GM12864 (cell line): ENCODE results near the gene EML3.
"Not testable (repeated sequence)": the region's sequence is repeated elsewhere in the genome, so short reads cannot be mapped to it uniquely, and the experiment has no call there.

Experiments
- DNase-seq: peaks from one replicate; pipeline ENCODE4 v3.0.0-alpha.2; 2011; ENCODE audit warnings: low read depth
- H3K4me3 ChIP-seq: 2 replicates; pipeline ENCODE4 v1.5.1; 2011; ENCODE audit warnings: mild to moderate bottlenecking, low read depth, low read length, control low read depth
- TF ChIP-seq, protein P1 (sequence below): IDR thresholded peaks from 2 replicates; pipeline ENCODE4 v1.5.1; 2011; ENCODE audit warnings: low read depth, mild to moderate bottlenecking, moderate library complexity, low read length, control low read depth, inconsistent platforms; ENCODE audit errors: missing control alignments

The EML3 gene

DNA sequence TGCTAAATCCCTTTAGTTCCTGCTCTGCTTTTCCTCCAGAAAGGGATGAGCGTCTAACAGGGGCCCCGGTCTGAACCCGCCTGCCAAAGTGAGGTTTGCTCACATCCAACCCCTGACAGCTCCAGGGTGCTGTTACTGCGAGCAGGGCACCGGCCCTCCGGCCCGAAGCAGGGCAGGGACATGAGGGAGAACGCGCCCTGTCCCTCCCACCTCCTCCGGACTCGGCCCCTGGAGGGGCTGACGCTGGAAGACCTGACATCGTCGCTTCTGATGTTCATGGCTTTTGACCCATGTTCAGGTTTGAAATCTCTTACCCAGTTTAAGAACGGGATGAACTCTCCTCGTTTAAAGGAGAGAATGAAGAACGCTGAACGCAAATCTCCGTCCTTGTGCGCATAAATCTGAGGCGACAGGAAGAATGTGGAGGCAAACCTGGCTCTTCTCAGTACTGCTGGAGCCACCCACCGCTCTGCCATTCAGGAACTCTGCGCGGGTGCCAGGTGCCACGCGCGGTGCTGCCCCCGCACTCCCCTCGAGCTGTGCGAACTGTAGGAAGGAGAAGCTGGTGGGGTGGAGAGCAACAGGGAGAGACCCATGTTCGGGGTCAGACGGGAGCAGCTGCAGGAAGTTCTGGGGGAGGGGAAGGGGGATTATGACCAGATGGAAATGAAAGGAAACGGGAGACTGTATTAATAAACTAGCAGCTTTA, 38.1 kb downstream of the EML3 start:
- DNase-seq, result no peak
- TF ChIP-seq, protein P1, sequence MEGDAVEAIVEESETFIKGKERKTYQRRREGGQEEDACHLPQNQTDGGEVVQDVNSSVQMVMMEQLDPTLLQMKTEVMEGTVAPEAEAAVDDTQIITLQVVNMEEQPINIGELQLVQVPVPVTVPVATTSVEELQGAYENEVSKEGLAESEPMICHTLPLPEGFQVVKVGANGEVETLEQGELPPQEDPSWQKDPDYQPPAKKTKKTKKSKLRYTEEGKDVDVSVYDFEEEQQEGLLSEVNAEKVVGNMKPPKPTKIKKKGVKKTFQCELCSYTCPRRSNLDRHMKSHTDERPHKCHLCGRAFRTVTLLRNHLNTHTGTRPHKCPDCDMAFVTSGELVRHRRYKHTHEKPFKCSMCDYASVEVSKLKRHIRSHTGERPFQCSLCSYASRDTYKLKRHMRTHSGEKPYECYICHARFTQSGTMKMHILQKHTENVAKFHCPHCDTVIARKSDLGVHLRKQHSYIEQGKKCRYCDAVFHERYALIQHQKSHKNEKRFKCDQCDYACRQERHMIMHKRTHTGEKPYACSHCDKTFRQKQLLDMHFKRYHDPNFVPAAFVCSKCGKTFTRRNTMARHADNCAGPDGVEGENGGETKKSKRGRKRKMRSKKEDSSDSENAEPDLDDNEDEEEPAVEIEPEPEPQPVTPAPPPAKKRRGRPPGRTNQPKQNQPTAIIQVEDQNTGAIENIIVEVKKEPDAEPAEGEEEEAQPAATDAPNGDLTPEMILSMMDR, result no peak
- H3K4me3 ChIP-seq, result peak overlapping the region; percentile 82

DNA sequence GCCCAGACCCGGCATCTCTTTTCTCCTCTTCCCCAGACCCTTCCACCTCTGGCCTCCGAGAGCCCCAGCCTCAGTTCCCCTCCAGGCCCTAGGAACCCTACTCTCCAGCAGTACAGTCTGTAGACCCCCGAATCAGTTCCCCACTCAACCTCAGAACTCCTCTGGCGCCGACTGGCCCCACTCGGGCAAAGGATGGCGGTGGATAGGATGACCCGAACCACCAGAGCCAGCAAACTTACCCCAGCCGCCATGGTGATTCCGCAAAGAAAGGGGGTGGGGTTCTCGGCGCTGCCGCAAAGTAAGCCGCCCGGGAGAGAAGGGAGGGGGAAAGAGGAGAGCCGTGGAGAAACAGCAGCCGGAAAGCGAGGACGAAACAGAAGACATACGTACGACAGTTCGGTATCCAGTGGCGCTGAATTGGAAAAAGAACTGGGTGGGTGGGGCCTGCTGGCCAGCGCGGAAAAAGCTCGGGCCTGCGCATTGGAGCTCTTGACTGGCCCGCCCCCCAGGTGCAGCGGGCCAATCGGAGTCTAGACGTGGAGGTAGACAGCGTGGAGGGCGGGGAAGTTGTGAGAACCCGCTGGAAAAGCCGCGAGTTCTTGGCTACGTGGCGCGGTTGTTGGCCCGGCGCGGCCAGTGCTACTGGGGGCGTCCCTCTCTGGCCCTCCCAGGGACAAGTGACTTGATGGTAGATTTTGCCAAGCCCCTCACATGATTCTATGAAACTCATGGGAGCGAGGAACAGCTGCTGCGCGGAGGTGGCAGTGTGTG, 38.8 kb downstream of the EML3 start, which contains the start of gene EEF1G:
Gene EEF1G, minus strand, starts transcription at position 300 of the 771 bp plus-strand sequence. Its CDS starts 49 bp downstream, at position 251.
- TF ChIP-seq, protein P1, result no peak
- DNase-seq, result peak; percentile 99
- peak within 1 kb of the TSS; percentile 94 for H3K4me3 ChIP-seq

DNA sequence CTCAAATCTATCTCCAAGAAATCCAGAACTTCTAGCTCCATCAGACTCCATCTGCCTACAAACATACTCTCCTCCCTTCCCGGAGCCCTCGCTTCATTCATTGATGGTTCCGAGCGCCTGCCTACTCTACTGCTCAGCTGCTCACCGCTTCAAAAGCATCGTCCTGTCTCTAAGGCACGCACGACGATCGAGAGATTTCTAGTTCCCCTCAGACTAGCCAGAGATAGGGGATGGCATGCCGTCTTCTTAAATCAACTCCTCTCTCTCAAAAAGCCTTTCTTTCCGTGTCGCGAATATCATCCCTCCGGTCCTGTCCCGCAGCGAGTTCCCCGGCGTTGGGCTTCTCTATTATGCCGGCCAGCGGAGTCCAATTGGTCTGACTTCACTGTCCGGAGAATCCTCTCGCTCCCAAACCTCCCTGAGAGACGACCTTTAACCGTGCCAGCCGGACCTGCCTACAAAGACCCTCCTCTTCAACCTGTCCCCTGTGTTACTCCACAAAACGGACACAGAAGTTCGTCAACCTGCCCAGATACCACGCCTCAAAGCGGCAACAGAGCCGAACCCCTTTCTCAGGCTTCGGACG, 39.5 kb downstream of the EML3 start:
- H3K4me3 ChIP-seq, result peak overlapping the region; percentile 94
- no peak for DNase-seq
- TF ChIP-seq, protein P1, result no peak

DNA sequence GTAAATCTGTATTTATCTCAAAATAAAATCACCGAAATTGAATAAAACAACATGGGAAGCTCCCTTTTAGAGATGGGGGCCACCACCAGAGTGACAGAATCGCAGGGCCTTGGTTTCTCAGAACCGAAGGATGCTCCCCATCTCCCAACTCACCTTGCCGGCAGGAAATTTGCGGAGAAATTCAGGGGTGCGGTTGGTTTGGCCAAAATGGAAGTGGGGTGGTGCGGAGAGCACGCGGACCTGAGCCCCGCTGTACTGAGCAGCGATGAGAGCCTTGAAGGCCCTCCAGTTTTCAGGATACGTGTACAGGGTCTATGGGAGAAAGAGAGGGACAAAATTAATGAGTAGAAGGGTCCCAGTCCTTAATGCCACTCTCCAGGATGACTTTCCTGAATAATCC, 40.1 kb downstream of the EML3 start:
- TF ChIP-seq, protein P1, result no peak
- DNase-seq, result no peak
- peak overlapping the region; percentile 94 for H3K4me3 ChIP-seq

DNA sequence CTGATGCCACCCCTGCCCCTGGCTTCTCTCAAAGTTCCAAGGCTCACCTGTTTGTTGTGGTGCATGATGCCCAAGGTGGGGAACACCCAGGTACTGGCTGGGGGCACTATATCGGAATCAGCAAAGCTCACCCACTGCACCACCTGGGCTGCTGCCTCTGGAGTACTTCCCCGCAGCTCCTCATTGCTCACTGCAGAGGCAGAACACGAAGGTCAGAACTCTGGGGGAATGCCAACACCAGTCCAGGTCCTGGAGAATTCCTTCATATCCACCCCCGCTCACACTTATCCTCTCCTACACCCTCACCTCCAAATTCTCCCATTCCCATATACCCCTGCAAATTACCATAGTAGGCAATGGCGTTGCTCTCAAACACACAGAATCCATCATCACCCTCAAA, 41.1 kb downstream of the EML3 start:
- not testable (repeated sequence) for H3K4me3 ChIP-seq, DNase-seq

DNA sequence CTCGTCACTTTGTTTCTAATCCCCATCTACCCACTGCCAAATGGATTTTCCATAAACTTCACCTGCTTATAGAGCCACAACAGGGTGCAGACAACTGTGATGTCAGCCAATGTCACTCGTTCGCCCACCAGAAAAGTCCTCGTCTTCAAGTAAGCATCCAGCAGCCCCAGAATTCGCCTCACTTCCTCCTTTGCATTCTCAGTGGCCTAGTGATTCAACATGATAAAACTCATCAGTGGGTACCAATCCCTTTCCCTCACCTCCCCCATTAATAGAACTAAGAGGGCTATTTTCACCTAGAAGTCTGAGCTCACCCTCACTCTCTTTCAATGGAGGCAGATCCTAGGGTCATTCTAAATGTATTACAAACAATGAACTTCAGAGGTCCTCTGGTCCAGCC, 41.7 kb downstream of the EML3 start:
- not testable (repeated sequence) for DNase-seq, H3K4me3 ChIP-seq

DNA sequence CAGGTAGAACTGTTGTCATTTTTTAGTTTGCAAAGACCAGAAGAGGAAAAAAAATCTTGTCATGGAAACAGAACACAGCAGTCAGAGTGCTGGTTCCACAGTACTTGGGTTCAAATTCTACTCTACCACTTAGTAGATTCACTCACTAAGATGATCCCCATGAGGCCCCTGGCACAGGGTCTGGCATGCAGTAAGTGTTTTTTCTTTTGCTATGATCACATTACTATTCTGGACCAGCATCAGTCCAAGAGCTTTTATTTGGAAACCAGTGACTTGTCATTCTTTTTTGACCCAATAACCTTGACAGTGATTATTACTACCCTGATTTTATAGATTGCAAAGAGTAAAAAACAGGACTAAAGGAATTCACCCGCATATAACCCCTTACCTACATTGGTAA, 43.0 kb downstream of the EML3 start:
- DNase-seq, result no peak
- TF ChIP-seq, protein P1, result no peak
- H3K4me3 ChIP-seq, result no peak overlapping the region
